Smooth muscle cell (in vitro differentiated cells): ENCODE results near the gene RGSL1. TPM values are rescaled to one million over a fixed set of nuclear protein-coding genes. Genes with fewer than 3 reads are reported as not detected.

ENCODE experiments used
- DNase-seq: peaks from one replicate; lab custom pipeline; 2025; ENCODE audit not compliant: unreplicated experiment; lab: John Stamatoyannopoulos, UW
- H2AFZ ChIP-seq: fragments of 200-600 bp; sonication (generic); 2 replicates; pipeline ENCODE4 v1.6.0; 2016; ENCODE audit warnings: antibody characterized with exemption, low read depth, mild to moderate bottlenecking
- H3F3A ChIP-seq: fragments of 200-600 bp; sonication (generic); 2 replicates; pipeline ENCODE4 v1.6.0; 2017; ENCODE audit warnings: antibody characterized with exemption, low read depth
- H3K27ac ChIP-seq: fragments of 200-600 bp; sonication (generic); 2 replicates; pipeline ENCODE4 v1.5.1; 2016; ENCODE audit warnings: low read depth, mild to moderate bottlenecking
- H3K27me3 ChIP-seq: fragments of 200-600 bp; sonication (generic); 2 replicates; pipeline ENCODE4 v1.6.1; 2016; ENCODE audit warnings: low read depth, mild to moderate bottlenecking
- H3K36me3 ChIP-seq: fragments of 200-600 bp; sonication (generic); 2 replicates; pipeline ENCODE4 v1.5.1; 2016; ENCODE audit warnings: low read depth
- H3K4me1 ChIP-seq: fragments of 200-600 bp; sonication (generic); 2 replicates; pipeline ENCODE4 v1.5.1; 2016; ENCODE audit warnings: low read depth
- H3K4me2 ChIP-seq: fragments of 200-600 bp; sonication (generic); 2 replicates; pipeline ENCODE4 v1.6.0; 2016; ENCODE audit warnings: mild to moderate bottlenecking
- H3K4me3 ChIP-seq: fragments of 200-600 bp; sonication (generic); 2 replicates; pipeline ENCODE4 v1.5.1; 2016; ENCODE audit warnings: mild to moderate bottlenecking
- H3K79me2 ChIP-seq: fragments of 200-600 bp; sonication (generic); 2 replicates; pipeline ENCODE4 v1.6.0; 2016; ENCODE audit warnings: low read depth, mild to moderate bottlenecking
- H3K9ac ChIP-seq: fragments of 200-600 bp; sonication (generic); 2 replicates; pipeline ENCODE4 v1.6.0; 2016; ENCODE audit warnings: low read depth
- H3K9me3 ChIP-seq: fragments of 200-600 bp; sonication (generic); replicated peaks from 2 replicates; pipeline ENCODE4 v1.5.1; 2016; ENCODE audit warnings: low read depth
- H4K20me1 ChIP-seq: fragments of 200-600 bp; sonication (generic); 2 replicates; pipeline ENCODE4 v1.6.0; 2016; ENCODE audit warnings: low read depth
- CTCF ChIP-seq: fragments of 200-600 bp; sonication (generic); IDR thresholded peaks from 2 replicates; pipeline ENCODE4 v1.5.1; 2017; ENCODE audit warnings: borderline replicate concordance, mild to moderate bottlenecking, antibody characterized with exemption; ENCODE audit not compliant: insufficient read depth, poor library complexity, severe bottlenecking
- WGBS: methylation state at CpG from one replicate; pipeline ENCODE4 v1.1.7; 2016; ENCODE audit warnings: low lambda C conversion rate; 5-methylcytosine and 5-hydroxymethylcytosine counted together
- polyA plus RNA-seq: library from polyadenylated mRNA; unstranded; fragments of >200 nt; fragmentation: Nextera tagmentation; extraction: Ambion mirVana; gene quantifications from 2 replicates; pipeline ENCODE4 v1.2.1, GENCODE V29; 2016
- total RNA-seq: library from RNA; depleted of rRNA; stranded (reverse); fragments of >200 nt; gene quantifications from 2 replicates; pipeline ENCODE4 v1.2.3, GENCODE V29; 2014

The RGSL1 gene
- total and polyA plus RNA-seq, 2 experiments from 2014 or later = not detected

GRCh38 chr1:182484067-182484466 lies 34.1 kb downstream of the RGSL1 start:
- Histone ChIP-seq H3K4me2 (no peak overlapping the region), H3F3A (no peaks in the 10 kb centered on the region), H3K27me3 (no peaks in the 10 kb centered on the region), H4K20me1 (no peaks in the 10 kb centered on the region), H3K9me3 (no peaks in the 10 kb centered on the region), H3K4me3 (no peak overlapping the region), H3K9ac (no peak overlapping the region), H2AFZ (no peak overlapping the region), H3K79me2 (no peaks in the 10 kb centered on the region), H3K36me3 (no peaks in the 10 kb centered on the region), H3K4me1 (no peaks in the 10 kb centered on the region), H3K27ac (no peak overlapping the region)
- 92% methylated on average over 2 of the region's 2 CpGs for WGBS
- no peak for DNase-seq
- no peak for TF ChIP-seq CTCF

GRCh38 chr1:182484531-182485257 lies 34.7 kb downstream of the RGSL1 start:
- no peaks in the 10 kb centered on the region for H3K27me3 ChIP-seq
- no peak overlapping the region for H3K4me3 ChIP-seq
- no peak overlapping the region for H3K27ac ChIP-seq
- H3K4me1 ChIP-seq = no peaks in the 10 kb centered on the region
- no peak for DNase-seq
- no peak overlapping the region for H2AFZ ChIP-seq
- H3K9me3 ChIP-seq = no peaks in the 10 kb centered on the region
- no peak for TF ChIP-seq CTCF
- H4K20me1 ChIP-seq = no peaks in the 10 kb centered on the region
- 76% methylated on average over 5 of the region's 5 CpGs for WGBS
- no peaks in the 10 kb centered on the region for H3F3A ChIP-seq
- no peaks in the 10 kb centered on the region for H3K79me2 ChIP-seq
- no peak overlapping the region for H3K4me2 ChIP-seq
- no peaks in the 10 kb centered on the region for H3K36me3 ChIP-seq
- no peak overlapping the region for H3K9ac ChIP-seq

- no peaks in the 10 kb centered on the region for H3F3A ChIP-seq
- no peaks in the 10 kb centered on the region for H3K27me3 ChIP-seq
- no peak overlapping the region for H2AFZ ChIP-seq
- no peak overlapping the region for H3K27ac ChIP-seq
- 91% methylated on average over 3 of the region's 3 CpGs for WGBS
- H3K4me1 ChIP-seq = no peaks in the 10 kb centered on the region
- no peak for DNase-seq
- H4K20me1 ChIP-seq = no peaks in the 10 kb centered on the region
- no peaks in the 10 kb centered on the region for H3K9me3 ChIP-seq
- no peak overlapping the region for H3K4me2 ChIP-seq
- no peaks in the 10 kb centered on the region for H3K79me2 ChIP-seq
- no peak for TF ChIP-seq CTCF
- no peak overlapping the region for H3K4me3 ChIP-seq
- no peaks in the 10 kb centered on the region for H3K36me3 ChIP-seq
- H3K9ac ChIP-seq = no peak overlapping the region
Measured at GRCh38 chr1:182485861-182486260, 35.9 kb downstream of the RGSL1 start.

- no peak for TF ChIP-seq CTCF
- Histone ChIP-seq H3F3A (no peaks in the 10 kb centered on the region), H3K9me3 (no peaks in the 10 kb centered on the region)
Measured at GRCh38 chr1:182488803-182489202, 38.9 kb downstream of the RGSL1 start.

More at GRCh38 chr1:182488803-182489202, 38.9 kb downstream of the RGSL1 start:
- 92% methylated on average over 1 of the region's 1 CpG for WGBS
- H3K4me3 ChIP-seq = no peak overlapping the region
- DNase-seq = no peak
- no peak overlapping the region for H3K27ac ChIP-seq
- H3K27me3 ChIP-seq = no peaks in the 10 kb centered on the region
- no peaks in the 10 kb centered on the region for H4K20me1 ChIP-seq
- H3K4me1 ChIP-seq = no peaks in the 10 kb centered on the region
- H3K4me2 ChIP-seq = no peak overlapping the region
- no peak overlapping the region for H3K9ac ChIP-seq
- no peaks in the 10 kb centered on the region for H3K36me3 ChIP-seq
- H2AFZ ChIP-seq = no peak overlapping the region
- H3K79me2 ChIP-seq = no peaks in the 10 kb centered on the region
